HG02759 (cell line): Measurements from ENCODE around the gene PLEKHA5.
"Not testable (repeated sequence)": the region's sequence is repeated elsewhere in the genome, so short reads cannot be mapped to it uniquely, and the experiment has no call there.

Experiments
- ATAC-seq: cut with Tn5 transposase; IDR thresholded peaks from one replicate; pipeline ENCODE4 v1.9.1; 2021; ENCODE audit warnings: mild to moderate bottlenecking, moderate library complexity; ENCODE audit not compliant: unreplicated experiment

PLEKHA5 gene

GRCh38 chr12:19398376-19399363 is 269.1 kb downstream of the PLEKHA5 start:
- no peak for ATAC-seq

- ATAC-seq, result not testable (repeated sequence)
Measured at GRCh38 chr12:19400649-19401285, 271.2 kb downstream of the PLEKHA5 start.

GRCh38 chr12:19402211-19402610 is 272.7 kb downstream of the PLEKHA5 start:
- no peak for ATAC-seq

GRCh38 chr12:19402743-19403431 is 273.4 kb downstream of the PLEKHA5 start:
- ATAC-seq, result no peak

GRCh38 chr12:19404242-19404880 is 274.8 kb downstream of the PLEKHA5 start:
- no peak for ATAC-seq

GRCh38 chr12:19409376-19409775 is 279.8 kb downstream of the PLEKHA5 start:
- ATAC-seq, result no peak

- no peak for ATAC-seq
Measured at GRCh38 chr12:19410211-19410610, 280.7 kb downstream of the PLEKHA5 start.

- no peak for ATAC-seq
Measured at GRCh38 chr12:19410629-19411185, 281.2 kb downstream of the PLEKHA5 start.

- ATAC-seq, result no peak
Measured at GRCh38 chr12:19411234-19412204, 282.0 kb downstream of the PLEKHA5 start.

- no peak for ATAC-seq
Measured at GRCh38 chr12:19412844-19413243, 283.3 kb downstream of the PLEKHA5 start.

GRCh38 chr12:19413582-19413981 is 284.0 kb downstream of the PLEKHA5 start:
- not testable (repeated sequence) for ATAC-seq

- ATAC-seq, result no peak
Measured at GRCh38 chr12:19415563-19415962, 286.0 kb downstream of the PLEKHA5 start.

- no peak for ATAC-seq
Measured at GRCh38 chr12:19419086-19419485, 289.6 kb downstream of the PLEKHA5 start.

- no peak for ATAC-seq
Measured at GRCh38 chr12:19421503-19422282, 292.2 kb downstream of the PLEKHA5 start.

GRCh38 chr12:19423166-19423930 is 293.8 kb downstream of the PLEKHA5 start:
- ATAC-seq, result no peak
